GM12801 (cell line): ENCODE measurements around the gene KIF26B.

Source experiments
- CTCF ChIP-seq: IDR thresholded peaks from one replicate; pipeline ENCODE4 v1.5.1; 2011; ENCODE audit warnings: control low read depth; ENCODE audit not compliant: insufficient read length; ENCODE audit errors: extremely low read depth

The KIF26B gene

GRCh38 chr1:245142171-245142798 is 12.5 kb upstream of the KIF26B start:
- TF ChIP-seq CTCF, result no peak

- TF ChIP-seq CTCF, result no peak
Observed at GRCh38 chr1:245142976-245143375, 11.8 kb upstream of the KIF26B start.

- no peak for TF ChIP-seq CTCF
Observed at GRCh38 chr1:245143849-245144248, 10.9 kb upstream of the KIF26B start.

GRCh38 chr1:245148069-245148468 is 6.7 kb upstream of the KIF26B start:
- TF ChIP-seq CTCF, result no peak

GRCh38 chr1:245148861-245149260 is 5.9 kb upstream of the KIF26B start:
- no peak for TF ChIP-seq CTCF

GRCh38 chr1:245153081-245153551 is 1.7 kb upstream of the KIF26B start:
- TF ChIP-seq CTCF, result no peak

- TF ChIP-seq CTCF, result no peak
Observed at GRCh38 chr1:245153552-245154428, 995 bp upstream of the KIF26B start.
